Lower leg skin (tissue), 4 donors: ENCODE data around the gene SLC47A2. TPM values are rescaled to one million over a fixed set of nuclear protein-coding genes. Genes with fewer than 3 reads are reported as not detected.

Experiments used
- DNase-seq, 2 donors: peaks; one replicate each; pipeline ENCODE4 v3.0.0-alpha.2; 2019; ENCODE audit warnings: low spot score in 2 of 2
- H3K4me3 ChIP-seq: fragments of 200-600 bp; sonication (generic); 2 replicates; pipeline ENCODE4 v1.5.1; 2017; ENCODE audit warnings: mild to moderate bottlenecking, low read depth; ENCODE audit not compliant: poor library complexity, severe bottlenecking
- POLR2A ChIP-seq, 2 donors: fragments of 450-650 bp; IDR thresholded peaks; one replicate each; pipeline ENCODE4 v1.6.1; 2016 to 2017; ENCODE audit warnings: antibody characterized with exemption in 2 of 2, mild to moderate bottlenecking in 1 of 2, moderate library complexity in 1 of 2
- WGBS, 2 donors: methylation state at CpG; one replicate each; pipeline ENCODE4 v1.1.5; 2018; 5-methylcytosine and 5-hydroxymethylcytosine counted together
- intact Hi-C: fragments of 100-400 bp; cut with DNase I; formaldehyde crosslinking; loops from one replicate; pipeline ENCODE4 v1.15.0; 2023; ENCODE audit warnings: low total_unique reads
- total RNA-seq, 4 donors: library from RNA; depleted of rRNA; stranded (reverse); fragments of >200 nt; gene quantifications; one replicate each; pipeline ENCODE4 v1.1.0, GENCODE V29; 2016
- TF ChIP-seq, protein P1 (sequence below), 3 donors: fragments of 450-650 bp; IDR thresholded peaks; one replicate each; pipeline ENCODE4 v1.5.1; 2016; ENCODE audit warnings: antibody characterized with exemption in 3 of 3, mild to moderate bottlenecking in 3 of 3, moderate library complexity in 2 of 3

The SLC47A2 gene
- total RNA-seq, 4 donors from 2014 or later: 0.49 to 6.1 (median 2.5) TPM; not detected in 1

DNA sequence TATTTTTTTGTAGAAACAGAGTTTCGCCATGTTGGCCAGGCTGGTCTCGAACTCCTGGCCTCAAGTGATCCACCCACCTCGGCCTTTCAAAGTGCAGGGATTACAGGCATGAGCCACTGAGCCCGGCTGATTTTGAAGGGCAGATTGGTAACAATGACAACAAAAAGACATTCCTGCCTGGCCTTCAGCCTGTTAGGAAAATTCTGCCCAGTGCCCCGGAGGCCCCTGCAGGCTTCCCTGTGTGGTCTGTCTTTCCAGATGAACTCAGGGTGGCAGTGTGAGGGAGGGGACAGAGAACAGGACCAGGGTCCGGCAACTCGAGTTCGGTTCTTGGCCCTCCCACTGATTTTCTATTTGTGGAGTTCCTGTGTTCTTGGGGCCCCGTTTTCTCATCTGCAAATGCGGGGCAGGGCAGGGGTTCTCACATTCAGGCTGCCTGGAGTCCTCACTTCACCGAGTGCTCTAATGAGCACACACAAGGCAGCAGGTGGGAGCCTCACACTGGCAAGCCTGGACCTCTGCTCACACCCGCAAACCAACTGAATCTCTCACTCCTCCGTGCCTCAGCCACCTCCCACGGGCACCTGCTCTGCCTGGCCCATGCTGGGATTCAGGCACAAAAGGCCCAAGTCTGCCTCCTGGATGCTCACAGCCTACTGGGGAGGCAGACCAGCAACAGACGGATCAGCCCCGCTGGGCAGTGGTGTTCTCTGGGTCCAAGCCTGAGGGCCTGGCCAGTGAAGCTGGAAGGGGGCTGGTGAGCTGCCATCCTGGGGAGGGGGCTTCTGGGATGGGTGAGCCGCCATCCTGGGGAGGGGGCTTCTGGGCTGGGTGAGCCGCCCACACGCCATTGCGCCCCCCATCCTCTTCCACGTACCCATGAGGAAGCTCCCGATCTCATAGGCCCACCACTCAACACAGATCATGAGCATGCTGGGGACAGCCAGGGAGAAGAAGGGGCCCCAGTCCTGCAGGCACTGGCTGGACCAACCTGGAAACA, 10.3 kb downstream of the SLC47A2 start:
- DNase-seq: peak in 1 of 2 donors; percentile 70
- no peak for TF ChIP-seq POLR2A (IDR thresholded peaks at IDR 0.05)
- TF ChIP-seq, protein P1, sequence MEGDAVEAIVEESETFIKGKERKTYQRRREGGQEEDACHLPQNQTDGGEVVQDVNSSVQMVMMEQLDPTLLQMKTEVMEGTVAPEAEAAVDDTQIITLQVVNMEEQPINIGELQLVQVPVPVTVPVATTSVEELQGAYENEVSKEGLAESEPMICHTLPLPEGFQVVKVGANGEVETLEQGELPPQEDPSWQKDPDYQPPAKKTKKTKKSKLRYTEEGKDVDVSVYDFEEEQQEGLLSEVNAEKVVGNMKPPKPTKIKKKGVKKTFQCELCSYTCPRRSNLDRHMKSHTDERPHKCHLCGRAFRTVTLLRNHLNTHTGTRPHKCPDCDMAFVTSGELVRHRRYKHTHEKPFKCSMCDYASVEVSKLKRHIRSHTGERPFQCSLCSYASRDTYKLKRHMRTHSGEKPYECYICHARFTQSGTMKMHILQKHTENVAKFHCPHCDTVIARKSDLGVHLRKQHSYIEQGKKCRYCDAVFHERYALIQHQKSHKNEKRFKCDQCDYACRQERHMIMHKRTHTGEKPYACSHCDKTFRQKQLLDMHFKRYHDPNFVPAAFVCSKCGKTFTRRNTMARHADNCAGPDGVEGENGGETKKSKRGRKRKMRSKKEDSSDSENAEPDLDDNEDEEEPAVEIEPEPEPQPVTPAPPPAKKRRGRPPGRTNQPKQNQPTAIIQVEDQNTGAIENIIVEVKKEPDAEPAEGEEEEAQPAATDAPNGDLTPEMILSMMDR (IDR thresholded peaks at IDR 0.05): no peak
- H3K4me3 ChIP-seq: no peak overlapping the region
- intact Hi-C loops: no loop called here
- 79 to 80% methylated on average over 16 to 22 of the region's 22 CpGs for WGBS, 2 donors

DNA sequence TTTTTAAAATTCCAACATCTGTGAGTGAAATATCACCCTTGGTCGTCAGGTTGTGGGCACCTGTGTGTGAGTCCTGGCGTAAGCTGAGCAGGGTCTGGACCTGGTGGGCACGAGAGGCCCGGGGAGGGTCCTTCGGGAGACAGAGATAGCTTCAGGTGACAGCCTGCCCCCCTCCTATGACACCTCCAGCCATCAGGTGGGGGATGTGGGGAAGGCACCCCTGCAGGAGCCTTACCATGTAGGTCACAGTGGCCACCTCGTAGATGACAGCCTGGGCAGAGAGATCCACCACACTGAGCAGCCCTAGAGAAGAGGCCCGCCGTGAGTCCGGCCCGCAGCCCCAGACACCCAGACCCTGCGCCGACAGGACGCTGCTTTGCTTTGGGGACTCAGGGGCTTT, 11.2 kb downstream of the SLC47A2 start:
- H3K4me3 ChIP-seq: no peak overlapping the region
- 91 to 97% methylated on average over 12 to 13 of the region's 13 CpGs for WGBS, 2 donors
- TF ChIP-seq, protein P1 (IDR thresholded peaks at IDR 0.05): no peak
- no peak for TF ChIP-seq POLR2A (IDR thresholded peaks at IDR 0.05)
- peak in 1 of 2 donors; percentile 75 for DNase-seq
- intact Hi-C loops: no loop called here

DNA sequence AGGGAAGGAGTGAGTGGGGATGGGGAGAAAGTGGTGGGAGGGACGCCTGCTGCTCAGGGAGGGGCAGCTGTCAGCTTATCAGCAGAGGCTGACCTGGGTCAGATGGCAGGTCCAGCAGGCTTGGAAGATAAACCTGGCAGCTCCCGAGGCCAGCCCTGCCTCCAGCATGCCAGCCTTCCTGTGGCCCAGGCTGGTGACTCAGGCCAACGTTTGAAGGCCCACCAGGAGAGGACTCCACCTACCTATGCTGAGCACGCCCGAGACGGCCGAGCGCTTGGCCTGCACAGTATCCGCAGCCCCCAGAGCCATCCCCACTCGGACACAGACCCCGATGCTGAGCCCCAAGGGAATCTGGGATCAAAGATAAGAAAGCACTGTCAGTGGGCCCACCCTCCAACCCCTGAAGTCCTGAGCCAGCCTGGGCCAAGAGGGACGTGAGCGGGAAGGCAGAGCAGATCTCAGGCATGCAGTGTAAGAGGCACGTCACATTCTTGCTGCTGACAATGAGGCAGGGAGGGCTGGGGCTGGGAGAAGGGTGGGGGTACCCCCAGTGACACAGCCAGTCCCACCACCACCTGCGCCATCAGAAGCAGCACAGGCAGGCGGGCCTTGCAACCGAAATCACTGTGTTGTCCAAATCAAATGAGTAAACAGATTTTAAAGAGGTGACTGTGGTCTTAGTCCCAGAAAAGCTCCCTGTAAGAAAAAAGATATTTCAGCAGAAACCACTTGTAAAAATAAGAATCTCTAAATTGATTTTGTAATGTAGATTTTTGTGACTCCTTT, 12.4 kb downstream of the SLC47A2 start:
- no peak overlapping the region for H3K4me3 ChIP-seq
- TF ChIP-seq, protein P1 (IDR thresholded peaks at IDR 0.05): no peak
- TF ChIP-seq POLR2A (IDR thresholded peaks at IDR 0.05): no peak
- WGBS, 2 donors: 74 to 83% methylated on average over 17 of the region's 17 CpGs
- intact Hi-C loops: no loop called here
- peak in 1 of 2 donors; percentile 77 for DNase-seq

DNA sequence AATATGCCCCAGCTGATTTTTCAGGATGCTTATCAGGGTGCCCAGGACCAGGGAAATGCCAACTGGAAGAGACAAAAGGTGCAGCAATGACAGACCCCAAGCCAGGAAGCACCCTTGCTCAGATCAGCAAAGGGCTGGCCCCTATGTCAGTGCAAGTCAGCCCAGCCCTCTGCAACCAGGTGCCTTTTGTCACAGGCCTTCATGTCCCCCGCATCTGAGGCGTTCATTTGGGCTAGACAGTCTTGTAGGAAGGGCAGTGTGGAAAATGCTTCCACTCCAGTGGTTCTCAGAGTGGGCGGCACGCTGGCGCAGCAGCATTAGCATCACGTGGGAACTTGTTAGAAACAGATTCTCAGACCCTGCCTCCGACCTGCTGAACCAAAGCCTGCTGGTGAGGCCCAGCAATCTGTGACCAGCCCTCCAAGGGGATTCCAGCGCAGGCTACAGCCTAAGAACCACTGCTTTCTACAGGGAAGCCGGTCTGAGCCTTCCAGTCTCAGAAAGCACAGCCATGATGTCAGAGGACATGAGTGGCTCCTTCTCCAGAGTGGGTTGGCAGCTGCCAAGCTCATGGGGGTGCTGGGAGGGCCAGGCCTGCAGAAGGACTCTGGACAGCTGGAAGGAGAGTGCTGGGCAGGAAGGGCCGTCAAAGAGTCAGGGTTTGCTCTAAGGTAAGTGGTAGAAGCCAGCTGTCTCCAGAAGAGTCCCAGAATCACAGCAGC, 13.1 kb downstream of the SLC47A2 start:
- DNase-seq: peak in 1 of 2 donors; percentile 72
- intact Hi-C loops: no loop called here
- WGBS, 2 donors: 82 to 89% methylated on average over 9 to 10 of the region's 10 CpGs
- no peak for TF ChIP-seq POLR2A (IDR thresholded peaks at IDR 0.05)
- TF ChIP-seq, protein P1 (IDR thresholded peaks at IDR 0.05): no peak
- H3K4me3 ChIP-seq: no peak overlapping the region

DNA sequence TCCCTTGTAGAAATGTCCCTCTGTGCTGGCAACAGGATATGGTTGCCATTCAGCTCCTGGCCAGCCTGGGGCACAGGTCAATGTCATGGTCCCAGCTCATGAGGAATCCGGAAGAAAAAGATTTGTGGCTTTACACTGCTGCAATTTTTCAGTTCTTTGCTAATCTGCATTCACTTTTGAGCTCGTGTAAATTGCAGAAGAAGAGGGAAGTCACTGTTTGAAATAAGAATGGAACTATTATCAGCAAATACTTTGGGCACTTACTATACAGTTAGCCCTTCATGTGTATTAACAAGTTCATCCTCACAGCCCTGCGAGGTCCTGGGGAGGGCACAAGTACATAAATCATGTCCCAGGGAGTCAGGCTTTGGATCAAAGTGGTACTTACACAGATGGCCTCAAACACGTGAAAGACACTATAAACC, 14.2 kb downstream of the SLC47A2 start:
- TF ChIP-seq, protein P1 (IDR thresholded peaks at IDR 0.05): no peak
- TF ChIP-seq POLR2A (IDR thresholded peaks at IDR 0.05): no peak
- H3K4me3 ChIP-seq: no peak overlapping the region
- 62 to 81% methylated on average over 4 of the region's 4 CpGs for WGBS, 2 donors
- DNase-seq: peak in 1 of 2 donors; percentile 34
- intact Hi-C loops: no loop called here
